HG03565 (cell line): Measurements from ENCODE around the gene GPSM3.
"Not testable (repeated sequence)": the region's sequence is repeated elsewhere in the genome, so short reads cannot be mapped to it uniquely, and the experiment has no call there.

Source experiments
- ATAC-seq: cut with Tn5 transposase; IDR thresholded peaks from one replicate; pipeline ENCODE4 v1.9.1; 2021; ENCODE audit warnings: mild to moderate bottlenecking, moderate library complexity; ENCODE audit not compliant: unreplicated experiment

Gene GPSM3

DNA sequence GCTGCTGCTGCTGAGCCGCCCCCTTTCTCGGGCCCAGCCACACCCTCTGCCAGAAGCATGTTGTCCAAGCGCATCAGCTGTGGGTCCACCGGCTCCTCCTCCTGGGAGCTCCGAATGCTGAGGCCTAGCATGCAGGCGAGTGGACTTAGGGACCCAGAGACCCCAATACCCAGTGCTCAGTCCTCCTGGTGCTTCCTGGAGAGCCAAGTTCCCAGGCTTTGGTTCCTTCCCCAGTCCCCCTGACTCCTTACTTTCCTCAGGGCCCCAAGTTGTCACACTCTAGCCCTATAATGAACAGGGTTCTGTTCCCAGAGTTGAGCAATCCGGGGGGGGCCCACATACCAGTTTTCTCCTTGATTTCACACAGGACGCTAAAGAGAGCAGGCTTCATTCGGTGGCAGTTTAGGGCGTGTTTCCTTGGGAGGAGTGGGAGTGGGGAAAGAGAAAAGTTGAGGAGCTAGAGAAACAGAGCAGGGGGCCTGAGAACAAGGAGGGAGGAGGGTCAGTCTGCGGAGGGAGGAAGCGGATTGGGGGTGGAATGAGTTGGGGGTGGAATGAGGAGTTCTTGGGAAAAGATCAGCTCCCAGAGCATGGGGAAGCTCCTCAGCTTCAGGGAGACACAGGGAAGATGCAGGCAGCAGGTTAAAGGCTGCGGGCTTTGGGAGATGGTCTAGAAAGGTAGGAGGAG, 3.9 kb downstream of the GPSM3 start:
- no peak for ATAC-seq

DNA sequence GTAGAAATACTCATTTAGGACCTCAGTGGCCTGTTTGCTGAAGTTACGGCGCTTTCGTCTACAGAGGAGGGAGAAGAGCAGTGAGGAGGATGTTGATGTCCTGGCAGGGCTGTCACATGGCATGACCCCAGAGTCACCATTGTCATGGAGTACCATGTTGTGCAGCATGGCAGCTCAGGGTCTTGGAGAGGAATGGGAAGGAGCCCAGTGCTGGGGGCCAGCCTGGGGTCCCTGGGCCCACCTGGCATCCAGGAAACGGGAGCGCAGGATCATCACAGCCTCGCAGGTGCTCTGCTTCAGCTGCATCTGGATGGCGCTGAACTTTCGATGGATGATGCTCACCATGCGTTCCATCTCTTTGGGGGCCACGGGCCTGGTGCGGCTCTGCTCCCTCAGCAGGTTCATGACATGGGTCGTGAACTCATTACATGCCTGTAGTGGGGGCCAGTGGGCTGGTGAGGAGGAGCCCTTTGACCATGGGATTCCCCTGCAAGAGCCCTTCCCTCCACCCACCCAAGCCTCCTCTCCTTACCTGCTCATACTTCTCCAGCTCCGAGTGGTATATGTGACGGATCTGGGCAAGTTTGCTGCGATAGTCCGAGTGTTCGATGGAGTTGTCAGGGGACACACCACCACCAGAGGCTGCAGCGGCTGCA, 4.6 kb downstream of the GPSM3 start:
- not testable (repeated sequence) for ATAC-seq

DNA sequence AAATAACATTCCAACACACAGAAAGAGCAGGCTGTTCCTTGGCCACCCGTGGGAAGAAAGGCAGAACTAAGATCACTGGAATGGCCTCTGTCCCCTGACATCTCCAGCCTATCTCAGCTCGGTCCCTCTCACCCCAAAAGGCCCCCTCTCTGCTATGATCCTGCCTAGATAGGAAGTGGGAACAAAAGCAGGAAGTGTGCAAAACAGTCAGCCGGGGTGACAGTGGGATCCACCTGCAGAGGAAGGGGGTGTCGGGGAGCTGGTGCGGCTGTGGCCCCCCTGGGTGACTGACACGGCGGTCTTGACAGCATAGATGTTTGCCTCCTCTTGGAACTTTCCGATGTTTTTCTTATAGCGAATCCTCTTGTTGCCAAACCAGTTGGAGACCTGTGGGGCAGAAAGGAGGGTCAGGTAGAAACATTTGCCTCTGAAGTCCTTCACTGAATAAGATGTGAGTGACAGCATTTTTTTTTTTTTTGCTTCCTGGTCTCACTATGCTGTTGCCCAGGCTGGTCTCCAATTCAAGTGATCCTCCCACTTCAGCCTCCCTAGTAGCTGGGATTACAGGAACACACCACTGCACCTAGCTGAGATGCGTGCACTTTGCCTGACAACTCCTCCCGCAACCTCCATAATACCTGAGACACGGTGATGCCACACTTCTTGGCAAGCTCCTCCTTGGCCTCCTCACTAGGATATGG, 5.3 kb downstream of the GPSM3 start:
- ATAC-seq, result no peak

DNA sequence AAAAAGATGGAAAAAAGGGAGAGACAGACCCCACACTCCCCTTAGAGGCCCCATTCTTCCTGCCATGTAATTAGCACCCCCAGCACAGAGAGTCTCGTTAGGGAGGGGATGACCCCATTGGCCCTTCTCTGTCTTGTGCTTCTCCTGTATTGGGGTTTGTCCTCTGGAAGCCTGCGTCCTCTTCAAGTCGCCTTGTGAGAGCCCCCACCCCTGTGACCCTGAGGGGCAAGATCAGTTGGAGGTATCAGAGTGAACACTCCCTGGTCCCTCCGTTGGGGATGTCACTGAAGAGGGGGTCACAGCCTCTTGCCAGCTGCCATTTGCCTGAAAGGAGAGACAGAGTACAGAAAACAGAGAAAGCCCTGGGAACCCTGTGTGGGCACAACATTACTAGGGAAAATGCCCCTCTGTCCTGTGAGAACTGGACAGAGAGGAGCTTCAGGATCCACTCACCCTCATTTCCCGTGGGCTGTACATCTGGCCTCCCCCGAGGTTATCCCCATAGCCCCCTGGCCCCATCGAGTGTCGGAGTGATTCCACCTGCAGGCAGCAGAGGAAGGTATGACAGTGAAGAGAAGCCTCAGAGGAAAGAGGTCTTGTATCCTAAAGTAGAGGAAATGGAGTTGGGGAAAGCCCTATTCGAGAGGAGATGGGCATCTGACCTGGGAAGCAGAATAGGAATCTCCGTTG, 6.1 kb downstream of the GPSM3 start:
- ATAC-seq, result not testable (repeated sequence)

DNA sequence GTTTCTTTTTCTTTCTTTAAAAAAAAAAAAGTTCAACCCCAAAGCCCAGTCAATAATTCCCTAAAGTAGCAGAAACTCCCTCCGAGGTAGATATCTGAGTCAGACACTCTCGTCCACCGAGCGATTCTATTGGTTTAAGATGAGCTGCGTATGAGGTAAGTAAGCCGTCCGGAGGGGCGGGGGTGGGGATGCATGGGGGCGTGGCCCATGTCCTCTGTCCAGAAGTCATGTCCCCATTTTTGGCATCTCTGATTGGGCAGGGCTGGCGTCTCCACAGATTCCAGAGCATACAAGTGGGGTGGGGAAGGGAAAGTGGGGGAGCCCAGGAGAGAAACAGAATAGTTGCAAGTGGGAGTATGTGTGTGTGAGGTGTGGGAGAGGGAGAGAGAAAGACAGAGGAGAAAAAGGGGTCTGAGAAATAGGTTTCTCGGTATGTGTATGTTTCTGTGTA, 6.7 kb downstream of the GPSM3 start:
- ATAC-seq, result not testable (repeated sequence)

DNA sequence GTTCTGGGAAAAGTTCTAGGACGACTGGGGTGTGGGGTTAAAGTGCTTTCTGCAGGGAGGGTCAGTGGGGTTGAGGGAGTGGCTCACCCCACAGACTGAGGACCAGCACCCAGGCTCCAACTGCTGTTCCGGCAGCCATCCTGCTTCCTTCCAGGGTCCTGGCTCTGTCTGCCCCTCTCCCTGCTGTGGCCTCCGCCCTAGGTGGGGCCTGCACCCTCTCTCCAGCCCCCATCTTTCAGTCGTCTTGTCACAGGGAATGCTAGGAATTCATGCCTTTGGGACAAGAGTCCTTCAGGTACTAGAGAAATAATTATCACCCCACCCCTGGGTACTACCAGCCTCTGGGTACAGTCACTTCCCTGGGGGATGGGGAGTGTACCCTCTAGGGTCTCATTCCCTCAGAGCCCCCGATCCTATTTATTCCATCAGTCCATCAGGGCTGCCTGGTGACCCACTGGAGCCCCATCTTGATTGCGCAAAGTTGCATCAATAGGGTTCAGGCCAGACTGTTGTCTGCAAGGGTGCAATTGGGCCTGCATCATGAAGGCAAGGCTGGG, 8.3 kb downstream of the GPSM3 start, which contains the start of gene AGER:
Gene AGER, minus strand, starts transcription at position 170 of the 557 bp plus-strand sequence. Its CDS starts 31 bp downstream, at position 139.
- no peak for ATAC-seq

DNA sequence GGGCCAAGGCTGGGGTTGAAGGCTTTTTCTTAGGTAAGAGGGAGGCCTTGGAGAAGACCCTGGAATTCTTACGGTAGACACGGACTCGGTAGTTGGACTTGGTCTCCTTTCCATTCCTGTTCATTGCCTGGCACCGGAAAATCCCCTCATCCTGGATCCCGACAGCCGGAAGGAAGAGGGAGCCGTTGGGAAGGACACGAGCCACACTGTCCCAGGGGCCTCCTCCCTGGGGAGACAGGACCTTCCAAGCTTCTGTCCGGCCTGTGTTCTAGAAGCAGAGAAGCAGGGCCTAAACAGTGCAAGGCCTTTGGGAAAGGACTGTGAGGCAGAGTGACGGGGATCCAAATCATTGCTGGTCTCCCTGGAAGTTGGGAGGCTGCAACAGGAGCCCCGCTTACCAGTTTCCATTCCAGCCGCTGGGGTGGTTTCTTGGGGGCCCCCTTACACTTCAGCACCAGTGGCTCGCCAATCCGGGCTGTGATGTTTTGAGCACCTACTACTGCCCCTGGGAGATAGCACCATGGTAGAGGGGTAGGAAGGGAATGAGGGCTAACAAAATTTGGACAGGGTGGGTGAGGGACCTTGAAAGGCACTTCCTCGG, 8.9 kb downstream of the GPSM3 start:
- no peak for ATAC-seq

DNA sequence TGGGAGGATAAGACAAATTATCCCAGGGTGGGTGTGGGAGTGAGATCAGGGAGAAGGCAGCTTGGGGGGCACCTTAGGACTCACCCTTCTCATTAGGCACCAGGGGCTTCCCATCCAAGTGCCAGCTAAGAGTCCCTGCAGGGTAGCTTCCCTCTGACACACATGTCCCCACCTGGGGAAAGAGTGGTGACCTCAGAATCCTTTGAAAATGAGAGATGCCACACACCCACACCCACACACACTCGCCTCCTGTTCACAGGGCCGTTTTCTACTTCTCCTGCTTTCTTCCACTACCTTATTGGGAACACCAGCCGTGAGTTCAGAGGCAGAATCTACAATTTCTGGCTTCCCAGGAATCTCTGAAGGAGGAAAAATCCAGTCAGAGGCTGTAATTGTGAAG, 9.4 kb downstream of the GPSM3 start:
- no peak for ATAC-seq

DNA sequence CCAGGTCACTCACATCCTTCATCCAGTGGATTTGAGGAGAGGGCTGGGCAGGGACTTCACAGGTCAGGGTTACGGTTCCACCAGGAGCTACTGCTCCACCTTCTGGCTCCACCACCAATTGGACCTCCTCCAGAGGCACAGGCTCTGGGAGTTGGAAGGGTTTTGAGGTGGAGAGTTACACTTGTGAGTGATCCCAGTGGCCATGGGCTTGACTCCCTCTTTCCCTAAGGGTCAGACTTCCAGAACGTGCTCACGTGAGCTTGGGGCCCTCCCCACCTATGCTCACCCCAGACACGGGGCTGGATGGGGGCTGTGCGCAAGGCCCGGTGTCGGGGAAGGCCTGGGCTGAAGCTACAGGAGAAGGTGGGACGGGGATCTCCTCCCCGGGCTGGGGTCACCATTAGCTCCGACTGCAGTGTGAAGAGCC, 9.9 kb downstream of the GPSM3 start:
- ATAC-seq, result no peak

DNA sequence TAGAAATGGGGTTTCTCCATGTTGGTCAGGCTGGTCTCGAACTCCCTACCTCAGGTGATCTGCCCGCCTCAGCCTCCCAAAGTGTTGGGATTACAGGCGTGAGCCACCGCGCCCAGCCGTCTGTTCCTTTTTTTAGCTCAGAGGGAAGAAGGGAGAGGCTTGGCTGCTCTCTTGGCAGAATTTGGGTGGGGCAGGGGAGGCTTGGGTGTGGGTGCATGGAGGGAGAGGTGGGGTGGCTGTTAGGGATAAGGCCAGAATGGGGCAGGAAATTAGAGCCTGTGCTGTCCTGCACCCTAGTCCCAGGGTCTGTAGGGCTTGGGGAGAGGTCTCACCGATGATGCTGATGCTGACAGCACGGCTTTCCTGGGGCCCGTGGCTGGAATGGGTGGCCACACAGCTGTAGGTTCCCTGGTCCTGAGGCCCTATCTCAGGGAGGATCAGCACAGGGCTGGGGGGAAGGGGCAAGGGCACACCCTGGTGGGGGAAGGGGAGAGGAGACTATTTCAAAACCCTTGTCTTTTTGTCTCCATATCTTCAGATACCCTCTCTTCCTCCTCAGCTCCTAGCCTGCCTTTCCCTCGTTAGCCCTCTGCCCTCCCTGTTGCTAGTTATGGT, 10.4 kb downstream of the GPSM3 start:
- ATAC-seq, result no peak

DNA sequence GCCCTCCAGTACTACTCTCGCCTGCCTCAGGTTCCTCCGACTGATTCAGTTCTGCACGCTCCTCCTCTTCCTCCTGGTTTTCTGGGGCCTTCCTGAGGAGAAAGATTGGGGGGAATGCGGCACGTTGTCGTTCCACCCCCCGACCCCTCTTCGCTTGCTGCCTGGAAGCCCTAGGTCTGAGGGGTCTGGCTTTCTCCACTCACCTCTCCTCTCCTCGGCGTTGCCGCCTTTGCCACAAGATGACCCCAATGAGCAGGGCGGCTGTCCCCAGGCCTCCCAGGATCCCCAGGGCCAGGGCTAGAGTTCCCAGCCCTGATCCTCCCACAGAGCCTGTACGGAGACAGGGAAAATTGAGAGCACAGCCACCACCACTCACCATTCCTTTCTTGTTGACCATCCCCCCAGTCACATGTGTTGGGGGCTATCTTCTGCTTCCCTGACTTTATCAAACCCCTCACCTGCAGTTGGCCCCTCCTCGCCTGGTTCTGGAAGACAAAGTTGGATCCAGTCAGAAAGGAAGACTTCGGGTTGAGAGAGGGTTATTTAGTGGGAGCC, 11.2 kb downstream of the GPSM3 start:
- no peak for ATAC-seq

DNA sequence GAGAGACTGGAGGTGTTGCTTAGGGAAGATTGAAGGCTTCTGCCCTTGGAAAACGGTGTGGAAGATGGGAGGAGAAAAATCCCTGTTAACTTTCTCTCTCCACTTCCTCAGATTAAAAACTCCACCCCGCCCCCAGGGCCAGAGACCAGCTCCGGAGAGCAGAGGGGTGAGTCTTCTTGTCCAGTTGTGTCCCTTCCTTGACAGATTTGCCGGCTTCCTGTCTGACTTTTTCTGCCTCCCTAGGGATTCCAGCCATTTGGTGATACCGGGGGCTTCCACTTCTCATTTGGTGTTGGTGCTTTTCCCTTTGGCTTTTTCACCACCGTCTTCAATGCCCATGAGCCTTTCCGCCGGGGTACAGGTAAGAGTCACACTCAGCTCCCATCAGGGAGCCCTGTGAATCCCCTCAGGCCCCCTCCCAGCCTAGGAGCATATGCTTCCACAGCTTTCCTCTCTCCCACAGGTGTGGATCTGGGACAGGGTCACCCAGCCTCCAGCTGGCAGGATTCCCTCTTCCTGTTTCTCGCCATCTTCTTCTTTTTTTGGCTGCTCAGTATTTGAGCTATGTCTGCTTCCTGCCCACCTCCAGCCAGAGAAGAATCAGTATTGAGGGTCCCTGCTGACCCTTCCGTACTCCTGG, 12.6 kb downstream of the GPSM3 start:
- no peak for ATAC-seq

DNA sequence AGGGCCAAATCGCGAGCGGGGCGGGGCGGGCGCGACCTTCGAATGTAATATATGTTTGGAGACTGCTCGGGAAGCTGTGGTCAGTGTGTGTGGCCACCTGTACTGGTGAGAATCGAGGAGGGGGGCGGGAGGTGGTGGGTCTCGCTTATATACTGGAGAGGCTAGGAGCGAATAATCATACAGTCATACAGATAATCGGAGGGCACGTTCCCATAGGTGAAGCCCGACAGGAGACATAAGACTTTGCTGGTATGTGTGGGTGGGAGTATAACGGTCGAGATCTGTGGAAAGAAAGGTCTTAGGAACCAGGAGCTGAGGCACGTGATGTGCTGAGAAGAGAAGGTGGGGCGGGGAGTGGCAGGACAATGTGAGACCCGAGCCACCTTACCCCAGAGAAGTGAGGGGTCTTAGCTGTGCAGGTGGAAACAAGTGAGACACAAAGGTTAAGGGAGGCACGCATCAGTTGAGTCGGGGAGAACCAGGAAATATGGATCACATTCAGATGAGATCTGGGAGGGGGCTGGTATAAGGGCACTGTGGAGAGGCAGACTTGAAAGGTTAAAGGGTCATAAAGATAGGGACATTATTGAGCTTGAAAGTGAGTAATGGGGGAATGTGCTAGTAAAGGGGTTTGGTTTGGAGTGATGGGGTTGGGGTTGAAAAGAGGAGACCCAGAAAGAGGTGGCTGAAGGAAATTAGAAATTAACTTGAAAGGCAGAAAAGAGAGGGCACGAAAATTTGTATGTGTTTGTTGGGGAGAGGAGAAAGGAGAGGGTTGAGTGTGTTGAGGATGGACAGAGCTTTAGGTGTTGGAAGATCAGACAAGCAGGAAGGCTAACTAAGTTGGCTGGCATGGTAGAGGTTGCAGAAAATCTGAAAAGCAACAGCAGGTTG, 13.6 kb downstream of the GPSM3 start:
- ATAC-seq, result no peak

DNA sequence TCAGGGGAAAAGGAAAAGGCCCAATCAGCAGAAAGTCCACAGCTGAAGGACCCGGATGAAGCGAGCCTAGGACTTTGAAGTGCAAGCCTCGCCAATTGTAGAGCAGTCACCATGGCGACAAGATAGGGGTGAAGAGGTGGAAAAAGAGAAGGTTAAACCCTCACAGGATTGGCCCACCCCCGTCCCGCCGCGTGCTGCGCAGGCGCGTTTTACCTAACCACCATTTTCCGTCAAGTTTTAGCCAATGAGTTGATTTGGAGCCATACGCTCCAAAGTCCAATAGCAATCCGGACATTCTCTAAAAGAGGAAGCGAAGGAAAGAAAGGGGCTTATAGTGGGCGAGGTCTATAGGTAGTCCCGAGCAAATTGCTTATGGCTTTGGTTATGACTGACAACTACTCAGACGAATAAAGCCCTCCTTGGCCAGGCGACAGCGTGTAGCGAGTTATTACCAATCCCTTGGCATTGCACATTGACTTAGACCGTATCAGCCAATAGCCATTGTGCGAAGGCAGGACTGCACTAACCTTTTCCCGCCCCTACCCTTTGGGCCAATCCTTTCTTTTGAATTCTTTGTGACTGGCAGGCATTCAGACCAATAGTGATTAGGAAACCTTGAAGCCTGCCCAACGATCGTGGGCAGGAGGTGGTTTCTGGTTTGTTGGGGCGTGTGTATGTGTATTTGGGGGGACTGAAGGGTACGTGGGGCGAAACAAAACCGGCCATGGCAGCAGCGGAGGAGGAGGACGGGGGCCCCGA, 14.5 kb downstream of the GPSM3 start, which contains the start of gene RNF5:
Gene RNF5, plus strand, starts transcription at position 618 of the 759 bp plus-strand sequence. Its CDS starts 107 bp downstream, at position 725.
- peak; percentile 77 for ATAC-seq

DNA sequence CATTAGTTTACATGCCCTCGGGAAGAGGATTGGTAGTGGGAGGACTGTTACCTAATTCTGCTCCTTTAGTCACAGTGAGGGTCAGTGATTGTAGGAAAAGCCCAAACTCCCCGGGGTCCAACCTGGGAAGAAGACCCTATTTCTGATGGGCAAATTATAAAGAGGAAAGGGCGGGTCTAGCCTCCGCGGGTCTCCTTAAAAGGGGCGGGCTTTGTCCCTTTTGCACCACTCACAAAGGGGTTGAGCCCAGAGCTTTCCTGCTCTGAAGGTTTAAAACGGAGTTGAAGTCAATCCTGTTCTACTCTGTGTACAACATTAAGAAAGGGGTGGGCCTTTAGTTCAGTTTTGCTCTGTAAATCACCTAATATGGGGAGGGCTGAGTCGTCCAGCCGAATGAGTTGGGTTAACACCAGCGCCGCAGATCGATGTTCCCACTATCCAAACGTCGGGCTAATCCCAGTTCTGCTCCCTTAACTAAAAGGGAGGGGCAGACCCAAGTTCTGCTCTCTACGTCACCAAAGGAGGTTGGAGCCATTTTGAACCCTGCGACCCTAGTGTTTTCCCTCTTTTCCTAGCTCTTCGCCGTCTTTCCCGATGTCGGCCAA, 15.2 kb downstream of the GPSM3 start:
- no peak for ATAC-seq

DNA sequence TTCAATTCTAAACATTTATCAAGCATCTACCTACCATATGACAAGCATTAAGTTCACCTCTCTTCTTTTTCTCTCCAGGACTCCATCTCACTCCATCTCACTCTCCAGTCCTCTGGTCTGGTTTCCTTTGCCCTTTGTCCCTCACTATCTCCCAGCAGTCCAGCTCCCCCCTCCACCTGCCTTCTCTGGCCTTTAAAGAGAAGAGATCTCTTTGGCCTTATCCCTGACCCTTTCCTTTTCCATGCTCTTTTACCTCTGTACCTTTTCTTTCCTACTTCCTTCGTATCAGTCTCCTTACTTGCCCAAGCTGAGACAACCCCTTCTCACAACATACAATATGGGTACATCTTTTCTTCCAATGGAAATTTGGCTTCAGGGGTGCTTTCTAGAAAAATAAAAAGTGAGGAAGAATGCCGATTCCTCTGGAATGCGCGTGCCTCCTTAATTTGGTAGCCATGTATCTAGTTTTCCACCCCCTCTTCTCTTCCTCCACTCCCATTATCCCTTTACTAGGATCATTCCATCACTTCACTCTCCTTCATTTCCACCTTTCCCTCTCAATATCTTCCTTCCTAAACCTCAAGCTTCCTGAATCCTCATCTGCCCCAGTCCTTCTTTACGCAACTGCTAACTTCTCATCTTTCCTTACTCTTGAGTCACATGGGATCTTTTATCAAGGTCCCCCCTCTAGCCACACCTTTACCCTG, 15.8 kb downstream of the GPSM3 start:
- no peak for ATAC-seq
